ENCODE data around the gene SCYGR3. TPM values are rescaled to one million over a fixed set of nuclear protein-coding genes. Genes with fewer than 3 reads are reported as not detected.

SCYGR3 gene
- total RNA-seq, 2 donors from 2014 or later, result not detected

DNA sequence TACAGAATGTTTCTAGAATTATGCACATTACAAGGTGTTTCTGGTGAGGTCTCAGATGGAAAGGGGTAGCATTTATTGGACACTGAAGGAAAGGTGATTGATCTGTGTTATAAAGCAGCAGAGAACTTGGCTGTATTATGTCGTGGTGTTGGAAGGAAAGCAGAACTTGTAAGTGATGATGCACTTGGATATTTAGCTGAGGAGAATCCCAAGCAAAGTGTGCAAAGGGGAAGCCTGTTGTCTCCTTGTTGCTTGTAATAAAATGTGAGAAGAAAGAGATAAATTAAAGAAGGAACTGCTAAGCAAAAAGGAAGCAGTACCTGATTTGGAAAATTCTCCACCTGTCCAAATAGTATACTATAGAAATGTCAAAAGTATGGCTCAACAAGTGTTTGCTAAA lies 39.8 kb upstream of the SCYGR3 start:
- no peak for DNase-seq
- no peaks in the 10 kb centered on the region for H3K27me3 ChIP-seq
- intact Hi-C loops (cut with DNase I), result loop anchor here (10.0 kb wide), 1 partner anchor 250 kb away; no protein-coding TSS in a partner anchor
- H3K27ac ChIP-seq, result no peak overlapping the region
- no peak overlapping the region for H3K9ac ChIP-seq (ENCODE audit: low read depth in 2 of 2, low read length in 2 of 2)
- TF ChIP-seq, protein P1, sequence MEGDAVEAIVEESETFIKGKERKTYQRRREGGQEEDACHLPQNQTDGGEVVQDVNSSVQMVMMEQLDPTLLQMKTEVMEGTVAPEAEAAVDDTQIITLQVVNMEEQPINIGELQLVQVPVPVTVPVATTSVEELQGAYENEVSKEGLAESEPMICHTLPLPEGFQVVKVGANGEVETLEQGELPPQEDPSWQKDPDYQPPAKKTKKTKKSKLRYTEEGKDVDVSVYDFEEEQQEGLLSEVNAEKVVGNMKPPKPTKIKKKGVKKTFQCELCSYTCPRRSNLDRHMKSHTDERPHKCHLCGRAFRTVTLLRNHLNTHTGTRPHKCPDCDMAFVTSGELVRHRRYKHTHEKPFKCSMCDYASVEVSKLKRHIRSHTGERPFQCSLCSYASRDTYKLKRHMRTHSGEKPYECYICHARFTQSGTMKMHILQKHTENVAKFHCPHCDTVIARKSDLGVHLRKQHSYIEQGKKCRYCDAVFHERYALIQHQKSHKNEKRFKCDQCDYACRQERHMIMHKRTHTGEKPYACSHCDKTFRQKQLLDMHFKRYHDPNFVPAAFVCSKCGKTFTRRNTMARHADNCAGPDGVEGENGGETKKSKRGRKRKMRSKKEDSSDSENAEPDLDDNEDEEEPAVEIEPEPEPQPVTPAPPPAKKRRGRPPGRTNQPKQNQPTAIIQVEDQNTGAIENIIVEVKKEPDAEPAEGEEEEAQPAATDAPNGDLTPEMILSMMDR (IDR thresholded peaks at IDR 0.05), result no peak
- no peaks in the 10 kb centered on the region for H3K9me3 ChIP-seq
- no peaks in the 10 kb centered on the region for H3K36me3 ChIP-seq
- no peak overlapping the region for H3K4me3 ChIP-seq
- no peaks in the 10 kb centered on the region for H3K4me1 ChIP-seq

DNA sequence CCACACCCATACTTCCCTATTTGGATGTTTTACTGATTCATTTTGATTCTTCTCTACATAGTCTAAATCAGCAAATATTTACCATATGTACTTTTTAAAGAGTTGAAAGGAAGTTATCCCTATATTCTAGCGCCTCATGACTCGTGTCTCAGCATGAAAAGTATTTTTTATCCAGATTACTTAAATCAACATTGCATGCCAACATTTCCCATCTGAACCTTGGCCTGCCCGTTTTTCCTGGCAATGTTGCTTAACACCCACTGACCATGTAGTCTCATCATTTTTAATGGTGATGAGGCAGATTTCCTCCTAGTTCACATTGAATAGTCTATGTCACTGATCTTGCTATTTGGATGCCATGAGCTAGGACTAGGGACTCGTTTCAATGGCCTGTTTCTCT lies 38.8 kb upstream of the SCYGR3 start:
- TF ChIP-seq, protein P1 (IDR thresholded peaks at IDR 0.05), result no peak
- H3K27me3 ChIP-seq, result no peaks in the 10 kb centered on the region
- no peaks in the 10 kb centered on the region for H3K4me1 ChIP-seq
- intact Hi-C loops (cut with DNase I), result loop anchor here (10.0 kb wide), 1 partner anchor 249 kb away; no protein-coding TSS in a partner anchor
- no peak overlapping the region for H3K27ac ChIP-seq
- no peak overlapping the region for H3K9ac ChIP-seq (ENCODE audit: low read depth in 2 of 2, low read length in 2 of 2)
- no peaks in the 10 kb centered on the region for H3K36me3 ChIP-seq
- no peaks in the 10 kb centered on the region for H3K9me3 ChIP-seq
- no peak overlapping the region for H3K4me3 ChIP-seq
- no peak for DNase-seq

DNA sequence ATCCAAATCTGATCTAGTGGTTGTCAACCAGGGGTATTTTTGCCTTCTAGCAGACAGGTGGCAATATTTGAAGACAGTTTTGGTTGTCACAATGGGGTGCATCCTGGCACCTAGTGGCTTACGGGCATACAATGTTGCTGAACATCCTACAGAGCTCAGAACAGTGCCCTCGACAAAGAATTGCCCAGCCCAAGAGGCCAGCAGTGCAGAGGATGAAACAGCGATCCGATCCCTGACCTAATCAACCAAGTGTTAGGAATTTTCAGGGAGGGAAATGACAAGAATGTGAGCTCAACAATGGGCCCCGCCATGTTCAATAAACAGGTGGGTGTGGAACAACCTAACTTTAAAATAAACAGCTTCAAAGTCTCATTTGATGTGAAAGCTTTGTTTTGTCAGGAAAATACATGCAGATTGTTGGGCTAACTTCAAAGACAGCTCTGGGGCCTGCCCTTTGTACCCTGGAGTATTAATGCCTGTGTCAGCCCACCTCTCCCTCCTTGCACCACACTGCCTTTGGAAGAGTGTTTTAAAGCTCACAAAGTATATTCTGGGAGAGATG lies 29.4 kb upstream of the SCYGR3 start:
- intact Hi-C loops (cut with DNase I), result no loop called here
- H3K4me3 ChIP-seq, result no peak overlapping the region
- TF ChIP-seq, protein P1 (IDR thresholded peaks at IDR 0.05), result no peak
- H3K9ac ChIP-seq (ENCODE audit: low read depth in 2 of 2, low read length in 2 of 2), result no peak overlapping the region
- no peaks in the 10 kb centered on the region for H3K4me1 ChIP-seq
- no peaks in the 10 kb centered on the region for H3K36me3 ChIP-seq
- no peak for DNase-seq
- H3K27me3 ChIP-seq, result no peaks in the 10 kb centered on the region
- no peaks in the 10 kb centered on the region for H3K9me3 ChIP-seq
- H3K27ac ChIP-seq, result no peak overlapping the region

GRCh38 chr2:227642656-227643055 lies 28.0 kb upstream of the SCYGR3 start:
- Histone ChIP-seq H3K27ac (no peak overlapping the region), H3K4me3 (no peak overlapping the region), H3K9ac (ENCODE audit: low read depth in 2 of 2, low read length in 2 of 2) (no peak overlapping the region), H3K27me3 (no peaks in the 10 kb centered on the region), H3K36me3 (no peaks in the 10 kb centered on the region), H3K9me3 (no peaks in the 10 kb centered on the region), H3K4me1 (no peaks in the 10 kb centered on the region)
- TF ChIP-seq, protein P1 (IDR thresholded peaks at IDR 0.05), result no peak
- no peak for DNase-seq
- intact Hi-C loops (cut with DNase I), result no loop called here

DNA sequence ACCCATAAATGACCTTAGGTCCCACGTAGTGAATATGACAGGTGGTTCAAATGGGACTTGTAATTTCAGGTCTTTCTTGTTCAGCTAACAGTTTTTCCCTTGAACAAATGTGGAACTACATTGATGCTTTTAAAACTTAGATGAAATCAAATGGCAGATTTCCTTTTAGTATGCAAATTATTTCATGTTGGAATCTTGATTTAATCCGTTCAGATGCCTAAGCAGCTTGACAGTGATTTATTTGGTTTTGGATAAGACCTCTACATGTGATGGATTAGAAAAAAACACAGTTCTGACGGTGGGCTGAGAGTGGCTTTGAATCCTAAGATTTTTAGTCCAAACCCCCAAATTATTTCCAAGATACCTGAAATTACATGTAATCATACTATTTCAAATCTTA lies 19.6 kb upstream of the SCYGR3 start:
- Histone ChIP-seq H3K27me3 (no peaks in the 10 kb centered on the region), H3K9me3 (no peaks in the 10 kb centered on the region), H3K9ac (ENCODE audit: low read depth in 2 of 2, low read length in 2 of 2) (no peak overlapping the region), H3K27ac (no peak overlapping the region), H3K4me3 (no peak overlapping the region), H3K36me3 (no peaks in the 10 kb centered on the region), H3K4me1 (no peaks in the 10 kb centered on the region)
- TF ChIP-seq, protein P1 (IDR thresholded peaks at IDR 0.05), result no peak
- DNase-seq, result no peak
- intact Hi-C loops (cut with DNase I), result no loop called here

Data from colonic mucosa (tissue), 4 donors.